ENCODE results near the gene DYRK3.

Gene DYRK3

GRCh38 chr1:206681359-206681758 lies 46.0 kb downstream of the DYRK3 start:
- no peak overlapping the region for H3K27ac Mint-ChIP-seq
- peaks cover 32% of the 10 kb centered on the region for H3K4me1 Mint-ChIP-seq
- H3K27me3 Mint-ChIP-seq, result peaks cover 24% of the 10 kb centered on the region
- DNase-seq, result no peak
- H3K9me3 Mint-ChIP-seq, result no peaks in the 10 kb centered on the region
- ATAC-seq, result no peak
- H3K4me3 Mint-ChIP-seq, result no peak overlapping the region

- Mint-ChIP-seq H3K9me3 (no peaks in the 10 kb centered on the region), H3K27ac (no peak overlapping the region), H3K4me1 (peaks cover 40% of the 10 kb centered on the region), H3K4me3 (no peak overlapping the region), H3K27me3 (peaks cover 24% of the 10 kb centered on the region)
- DNase-seq (no peak), ATAC-seq (no peak)
Observed at GRCh38 chr1:206682111-206682510, 46.8 kb downstream of the DYRK3 start.

- ATAC-seq (no peak), DNase-seq (no peak)
- no peaks in the 10 kb centered on the region for H3K9me3 Mint-ChIP-seq
- no peak overlapping the region for H3K27ac Mint-ChIP-seq
- peaks cover 24% of the 10 kb centered on the region for H3K27me3 Mint-ChIP-seq
- H3K4me1 Mint-ChIP-seq, result peaks cover 52% of the 10 kb centered on the region
- no peak overlapping the region for H3K4me3 Mint-ChIP-seq
Observed at GRCh38 chr1:206683313-206683712, 48.0 kb downstream of the DYRK3 start.

- DNase-seq (no peak), ATAC-seq (no peak)
- peak overlapping the region in 1 of 2 donors; percentile 19 for H3K27ac Mint-ChIP-seq
- H3K4me3 Mint-ChIP-seq, result peak overlapping the region; percentile 89 to 95
- no peaks in the 10 kb centered on the region for H3K9me3 Mint-ChIP-seq
- peaks cover 51% of the 10 kb centered on the region for H3K4me1 Mint-ChIP-seq
- peaks cover 24% of the 10 kb centered on the region for H3K27me3 Mint-ChIP-seq
Observed at GRCh38 chr1:206684003-206684402, 48.7 kb downstream of the DYRK3 start.

- Mint-ChIP-seq H3K9me3 (no peaks in the 10 kb centered on the region), H3K4me3 (peak within 1 kb of the TSS; percentile 89 to 95), H3K27me3 (peaks cover 24% of the 10 kb centered on the region), H3K27ac (peak within 1 kb of the TSS; percentile 97 to 98), H3K4me1 (peaks cover 51% of the 10 kb centered on the region)
- peak; percentile 71 to 72 for DNase-seq
- ATAC-seq, result peak; percentile 81
Observed at GRCh38 chr1:206684478-206685333, 49.4 kb downstream of the DYRK3 start, which contains the start of gene MAPKAPK2. Gene MAPKAPK2 (plus strand): TSS chr1:206684905. CDS start chr1:206685230, 325 bp downstream.

DNA sequence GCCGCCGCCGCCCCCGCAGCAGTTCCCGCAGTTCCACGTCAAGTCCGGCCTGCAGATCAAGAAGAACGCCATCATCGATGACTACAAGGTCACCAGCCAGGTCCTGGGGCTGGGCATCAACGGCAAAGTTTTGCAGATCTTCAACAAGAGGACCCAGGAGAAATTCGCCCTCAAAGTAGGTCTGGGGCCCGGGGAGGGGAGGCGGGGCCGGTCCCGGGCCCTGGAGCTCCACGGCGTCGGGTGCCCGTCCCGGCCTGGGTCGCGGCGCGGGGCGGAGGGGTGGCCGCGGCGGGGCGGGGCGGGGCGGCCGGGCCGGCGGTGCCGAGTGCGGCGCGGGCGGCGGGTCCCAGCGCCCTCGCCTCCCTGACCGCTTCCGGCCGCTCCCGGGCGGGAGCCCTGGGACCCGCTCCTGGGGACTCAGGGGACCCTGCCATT lies 50.0 kb downstream of the DYRK3 start:
- peak; percentile 52 to 68 for DNase-seq
- no peaks in the 10 kb centered on the region for H3K9me3 Mint-ChIP-seq
- H3K4me1 Mint-ChIP-seq, result peaks cover 51% of the 10 kb centered on the region

GRCh38 chr1:206685769-206686477 lies 50.6 kb downstream of the DYRK3 start:
- peak overlapping the region; percentile 96 to 98 for H3K27ac Mint-ChIP-seq
- H3K9me3 Mint-ChIP-seq, result no peaks in the 10 kb centered on the region
- H3K4me3 Mint-ChIP-seq, result peak overlapping the region; percentile 88 to 95
- DNase-seq (peak; percentile 57 to 79), ATAC-seq (peak; percentile 76)
- H3K27me3 Mint-ChIP-seq, result peaks cover 24% of the 10 kb centered on the region
- H3K4me1 Mint-ChIP-seq, result peaks cover 54% of the 10 kb centered on the region

More for the DNA sequence above, 50.0 kb downstream of the DYRK3 start:
- peak; percentile 67 for ATAC-seq
- H3K27ac Mint-ChIP-seq, result peak overlapping the region; percentile 97 to 98
- peaks cover 24% of the 10 kb centered on the region for H3K27me3 Mint-ChIP-seq
- H3K4me3 Mint-ChIP-seq, result peak overlapping the region; percentile 88 to 95

DNA sequence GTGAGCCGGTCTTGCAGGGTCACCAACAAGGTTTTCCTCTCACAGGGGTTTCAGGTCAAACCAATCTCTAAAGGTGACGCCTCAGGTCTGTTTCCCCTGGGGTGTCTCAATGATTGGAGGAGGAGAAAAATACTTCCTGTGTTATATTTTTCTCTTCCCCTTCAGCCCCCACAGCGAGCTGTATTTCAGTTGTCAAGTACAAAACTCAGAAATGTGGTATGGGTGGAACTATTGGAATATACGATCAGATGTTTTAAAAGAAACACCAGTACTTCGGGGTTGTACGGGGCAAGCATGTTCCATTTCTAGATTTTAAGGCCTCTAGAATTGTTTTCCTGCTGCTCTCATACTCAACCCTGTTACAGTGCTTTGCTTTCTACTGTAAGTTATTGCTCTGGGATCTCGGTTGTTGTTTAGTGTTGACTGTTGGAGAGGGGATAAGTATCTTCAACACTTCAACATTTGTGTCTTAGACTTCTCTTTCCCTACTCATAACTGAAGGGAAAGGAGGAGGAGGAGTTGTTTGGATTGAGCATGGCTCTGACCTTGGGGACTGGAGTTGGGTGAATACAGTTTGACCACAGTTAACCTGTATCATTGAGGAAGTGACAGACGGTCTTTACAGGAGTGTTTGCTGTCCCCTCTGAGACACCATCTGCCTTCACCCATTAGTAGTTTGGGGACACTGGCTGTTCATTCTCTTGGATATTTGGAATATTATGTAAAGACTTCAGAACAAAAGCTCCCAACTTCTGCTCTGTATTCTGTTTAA lies 51.3 kb downstream of the DYRK3 start:
- no peaks in the 10 kb centered on the region for H3K9me3 Mint-ChIP-seq
- ATAC-seq (peak; percentile 34), DNase-seq (peak in 1 of 2 donors; percentile 37)
- H3K27me3 Mint-ChIP-seq, result peaks cover 24% of the 10 kb centered on the region
- H3K4me1 Mint-ChIP-seq, result peaks cover 62% of the 10 kb centered on the region
- peak overlapping the region; percentile 88 to 95 for H3K4me3 Mint-ChIP-seq
- H3K27ac Mint-ChIP-seq, result peak overlapping the region; percentile 93 to 98

DNA sequence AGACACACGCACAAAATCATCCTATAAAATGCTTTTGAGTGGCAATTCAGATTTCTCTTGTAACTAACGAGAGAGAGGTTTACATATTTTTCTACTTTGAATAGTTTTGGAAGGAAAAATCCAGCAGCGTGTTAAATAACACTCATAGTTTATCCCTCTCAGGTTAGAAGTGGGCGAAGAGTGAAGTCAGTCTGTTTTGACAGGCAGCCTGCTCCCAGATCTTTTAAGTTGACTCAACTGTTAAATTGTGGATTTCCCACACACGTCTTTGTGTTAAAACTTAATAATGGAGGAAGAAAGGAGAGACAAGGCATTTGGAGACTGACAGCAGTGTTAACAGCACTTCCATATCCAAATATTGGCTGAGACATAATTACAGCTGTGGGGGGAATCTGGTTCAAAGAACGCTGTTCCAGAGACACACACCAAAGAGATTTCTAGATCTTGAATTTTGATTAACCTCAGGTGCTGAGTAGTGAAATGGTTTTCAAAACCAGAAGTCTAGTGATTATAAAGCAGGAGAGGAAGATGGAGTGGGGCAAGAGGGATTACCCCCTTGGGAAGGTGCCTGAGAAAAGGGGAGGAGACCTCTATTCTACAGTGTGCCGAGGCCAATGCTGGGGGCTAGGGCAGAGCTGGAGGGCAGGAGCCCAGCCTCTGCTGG lies 52.0 kb downstream of the DYRK3 start:
- ATAC-seq, result no peak
- no peak for DNase-seq
- peak overlapping the region; percentile 88 to 95 for H3K4me3 Mint-ChIP-seq
- H3K9me3 Mint-ChIP-seq, result no peaks in the 10 kb centered on the region
- peaks cover 24% of the 10 kb centered on the region for H3K27me3 Mint-ChIP-seq
- H3K4me1 Mint-ChIP-seq, result peaks cover 69% of the 10 kb centered on the region
- H3K27ac Mint-ChIP-seq, result peak overlapping the region in 1 of 2 donors; percentile 81

DNA sequence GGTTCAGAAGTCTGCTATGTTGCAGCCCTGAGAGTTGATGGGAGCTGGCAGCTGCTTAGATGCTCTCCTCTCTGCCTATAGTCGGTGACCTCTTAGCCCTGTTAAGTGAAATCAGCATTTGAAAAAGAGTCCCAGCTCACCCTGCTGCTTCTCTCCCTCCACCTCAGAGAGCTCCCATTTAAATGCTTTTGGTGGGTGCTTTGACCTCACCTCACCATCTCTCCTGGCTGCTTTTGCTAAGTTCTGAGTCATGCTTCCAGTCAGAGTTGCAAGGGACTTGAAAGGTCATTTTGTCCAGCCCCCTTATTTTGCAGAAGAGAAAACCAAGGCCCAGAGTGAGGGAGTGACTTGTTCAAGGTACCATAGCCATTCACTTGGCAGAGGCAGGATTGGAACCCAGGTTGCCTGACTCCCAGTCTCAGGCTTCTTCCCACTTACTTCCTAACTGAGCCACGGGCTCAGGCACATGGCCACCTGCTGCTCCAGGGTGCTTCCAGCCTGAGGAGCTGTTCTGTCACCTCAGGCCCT lies 52.6 kb downstream of the DYRK3 start:
- Mint-ChIP-seq H3K4me3 (peak overlapping the region in 1 of 2 donors; percentile 38), H3K9me3 (no peaks in the 10 kb centered on the region)
- ATAC-seq, result no peak

DNA sequence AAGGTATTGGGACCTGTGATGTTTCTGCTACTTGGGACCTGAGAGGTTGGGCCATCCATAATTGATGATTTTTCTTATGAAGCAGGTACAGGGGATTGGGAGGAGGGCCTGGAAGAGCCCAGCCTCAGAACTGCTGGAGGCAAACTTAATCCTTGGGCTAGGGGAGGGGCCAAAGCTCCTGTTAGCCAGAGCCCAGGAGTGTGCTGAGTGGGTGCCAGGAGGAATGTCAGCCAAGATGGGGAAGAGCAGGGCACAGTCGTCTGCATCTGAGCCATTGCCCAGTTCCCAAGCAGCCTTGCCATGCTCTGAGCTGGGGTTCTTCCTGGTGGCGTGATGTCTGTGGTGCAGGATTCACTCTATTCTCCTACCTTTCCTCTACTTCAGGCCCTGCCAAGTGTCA lies 55.2 kb downstream of the DYRK3 start:
- DNase-seq, result no peak
- Mint-ChIP-seq H3K27me3 (no peaks in the 10 kb centered on the region), H3K4me3 (no peak overlapping the region), H3K4me1 (peaks cover 88% of the 10 kb centered on the region), H3K9me3 (no peaks in the 10 kb centered on the region), H3K27ac (no peak overlapping the region)
- ATAC-seq, result no peak

More for the DNA sequence above, 52.6 kb downstream of the DYRK3 start:
- H3K4me1 Mint-ChIP-seq, result peaks cover 75% of the 10 kb centered on the region
- no peak for DNase-seq
- peaks cover 18% of the 10 kb centered on the region for H3K27me3 Mint-ChIP-seq
- H3K27ac Mint-ChIP-seq, result no peak overlapping the region

GRCh38 chr1:206691604-206692003 lies 56.3 kb downstream of the DYRK3 start:
- ATAC-seq, result no peak
- no peak overlapping the region for H3K27ac Mint-ChIP-seq
- no peak overlapping the region for H3K4me3 Mint-ChIP-seq

DNA sequence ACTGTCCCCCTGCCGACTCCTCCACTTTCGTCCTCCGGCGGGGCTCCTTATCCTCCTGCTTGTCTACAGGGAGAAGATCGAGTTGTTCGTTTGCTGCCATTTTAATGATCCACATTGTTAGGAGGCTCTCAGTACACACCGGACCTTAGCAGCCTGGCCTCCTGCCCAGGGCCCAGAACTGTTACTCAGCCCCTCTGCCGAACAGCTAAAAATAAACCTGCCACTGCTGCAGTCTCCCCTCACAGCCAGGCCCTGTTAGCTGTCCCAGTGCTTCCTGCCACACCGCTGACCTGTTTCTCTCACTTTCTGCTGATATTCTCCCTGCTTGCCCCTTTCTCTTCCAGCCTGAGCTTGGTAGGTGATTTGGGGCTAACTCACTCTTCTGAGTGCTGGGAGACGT lies 57.7 kb downstream of the DYRK3 start:
- Mint-ChIP-seq H3K27me3 (no peaks in the 10 kb centered on the region), H3K4me3 (no peak overlapping the region), H3K27ac (no peak overlapping the region), H3K4me1 (peaks cover 93% of the 10 kb centered on the region), H3K9me3 (no peaks in the 10 kb centered on the region)
- ATAC-seq, result no peak
- DNase-seq, result no peak

More at GRCh38 chr1:206691604-206692003, 56.3 kb downstream of the DYRK3 start:
- no peaks in the 10 kb centered on the region for H3K9me3 Mint-ChIP-seq
- no peaks in the 10 kb centered on the region for H3K27me3 Mint-ChIP-seq
- peaks cover 97% of the 10 kb centered on the region for H3K4me1 Mint-ChIP-seq
- DNase-seq, result no peak

DNA sequence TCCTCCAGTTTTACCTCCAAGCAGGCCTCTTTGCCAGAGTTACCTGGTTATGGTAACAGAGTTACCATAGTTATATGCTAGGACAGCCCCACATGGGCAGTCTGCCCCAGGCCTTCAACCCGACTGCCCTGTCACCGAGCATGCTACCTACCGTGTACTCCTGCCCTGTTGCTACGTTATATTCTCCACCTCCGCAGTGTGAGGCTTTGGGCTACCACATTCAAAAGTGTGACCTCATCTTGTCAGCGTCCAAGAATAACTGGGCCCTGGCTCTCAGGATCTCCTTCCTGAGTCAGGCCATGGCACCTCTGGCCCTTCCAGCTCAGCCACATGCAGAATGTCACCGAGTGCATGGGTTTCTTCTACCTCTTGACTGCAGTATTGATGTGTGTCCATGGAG lies 58.3 kb downstream of the DYRK3 start:
- ATAC-seq (no peak), DNase-seq (no peak)
- H3K27me3 Mint-ChIP-seq, result no peaks in the 10 kb centered on the region
- peaks cover 88% of the 10 kb centered on the region for H3K4me1 Mint-ChIP-seq
- H3K9me3 Mint-ChIP-seq, result no peaks in the 10 kb centered on the region
- H3K4me3 Mint-ChIP-seq, result no peak overlapping the region
- H3K27ac Mint-ChIP-seq, result peak overlapping the region in 1 of 2 donors; percentile 20

Measured in stimulated activated naive CD8-positive, alpha-beta T cell treated with anti-CD3 and anti-CD28 coated beads, Interleukin-15, amount 100 ng/mL, for 72 hours (primary cell).